GM12865 (cell line): ENCODE results near the gene FCN2.

ENCODE experiments used
- DNase-seq: peaks from one replicate; pipeline ENCODE4 v3.0.0; 2010; ENCODE audit warnings: low read depth
- H3K4me3 ChIP-seq: 2 replicates; pipeline ENCODE4 v1.5.1; 2011; ENCODE audit warnings: mild to moderate bottlenecking, low read depth, low read length, control low read depth
- TF ChIP-seq, protein P1 (sequence below): IDR thresholded peaks from 2 replicates; pipeline ENCODE4 v1.5.1; 2011; ENCODE audit warnings: low read length, control low read depth, low read depth, inconsistent platforms; ENCODE audit not compliant: insufficient read depth; ENCODE audit errors: missing control alignments

The FCN2 gene

DNA sequence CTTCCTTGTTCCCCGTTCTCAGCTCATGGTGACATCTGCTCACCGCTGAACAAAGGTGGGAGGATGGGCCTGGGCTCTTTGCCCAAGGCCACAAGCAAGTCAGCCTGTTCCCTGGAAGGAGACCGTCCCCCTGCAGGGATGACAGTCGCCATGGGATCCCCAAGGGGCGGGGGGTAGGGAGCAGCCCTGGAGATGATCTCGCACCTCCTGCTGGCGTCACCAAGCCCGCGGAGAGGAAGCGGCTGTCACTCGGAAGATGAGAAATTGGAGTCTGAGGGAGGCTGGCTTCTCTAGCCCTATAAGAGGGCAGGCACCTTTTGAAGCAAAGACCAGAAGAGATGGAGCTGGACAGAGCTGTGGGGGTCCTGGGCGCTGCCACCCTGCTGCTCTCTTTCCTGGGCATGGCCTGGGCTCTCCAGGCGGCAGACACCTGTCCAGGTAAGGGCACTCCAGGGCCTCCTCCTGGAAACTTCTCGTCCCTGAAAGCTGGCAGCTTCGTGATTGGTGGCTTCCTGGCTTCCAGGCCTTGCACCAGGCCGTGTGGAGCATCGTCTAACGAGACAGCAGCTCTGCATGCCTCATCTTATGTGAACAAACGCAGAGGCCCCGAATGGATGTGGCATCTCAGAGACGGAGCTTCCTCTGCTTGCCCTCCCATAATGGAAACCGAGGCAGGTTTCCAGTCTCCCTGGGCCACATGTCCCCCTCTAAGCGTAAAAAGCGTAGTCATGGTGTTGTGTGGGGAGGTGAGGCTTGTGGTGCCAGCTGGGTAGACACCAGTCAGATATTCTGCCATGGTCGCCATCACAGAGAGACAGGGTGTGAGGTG is at the start of gene FCN2:
Gene FCN2, plus strand, starts transcription at position 327 of the 829 bp plus-strand sequence. Its CDS starts 12 bp downstream, at position 339.
- no peak within 1 kb of the TSS for H3K4me3 ChIP-seq
- DNase-seq: no peak
- TF ChIP-seq, protein P1, sequence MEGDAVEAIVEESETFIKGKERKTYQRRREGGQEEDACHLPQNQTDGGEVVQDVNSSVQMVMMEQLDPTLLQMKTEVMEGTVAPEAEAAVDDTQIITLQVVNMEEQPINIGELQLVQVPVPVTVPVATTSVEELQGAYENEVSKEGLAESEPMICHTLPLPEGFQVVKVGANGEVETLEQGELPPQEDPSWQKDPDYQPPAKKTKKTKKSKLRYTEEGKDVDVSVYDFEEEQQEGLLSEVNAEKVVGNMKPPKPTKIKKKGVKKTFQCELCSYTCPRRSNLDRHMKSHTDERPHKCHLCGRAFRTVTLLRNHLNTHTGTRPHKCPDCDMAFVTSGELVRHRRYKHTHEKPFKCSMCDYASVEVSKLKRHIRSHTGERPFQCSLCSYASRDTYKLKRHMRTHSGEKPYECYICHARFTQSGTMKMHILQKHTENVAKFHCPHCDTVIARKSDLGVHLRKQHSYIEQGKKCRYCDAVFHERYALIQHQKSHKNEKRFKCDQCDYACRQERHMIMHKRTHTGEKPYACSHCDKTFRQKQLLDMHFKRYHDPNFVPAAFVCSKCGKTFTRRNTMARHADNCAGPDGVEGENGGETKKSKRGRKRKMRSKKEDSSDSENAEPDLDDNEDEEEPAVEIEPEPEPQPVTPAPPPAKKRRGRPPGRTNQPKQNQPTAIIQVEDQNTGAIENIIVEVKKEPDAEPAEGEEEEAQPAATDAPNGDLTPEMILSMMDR: no peak

- H3K4me3 ChIP-seq: no peak overlapping the region
- no peak for DNase-seq
- TF ChIP-seq, protein P1: no peak
These were observed 49.5 kb upstream of the FCN2 start for GRCh38 chr9:134830926-134831720.

DNA sequence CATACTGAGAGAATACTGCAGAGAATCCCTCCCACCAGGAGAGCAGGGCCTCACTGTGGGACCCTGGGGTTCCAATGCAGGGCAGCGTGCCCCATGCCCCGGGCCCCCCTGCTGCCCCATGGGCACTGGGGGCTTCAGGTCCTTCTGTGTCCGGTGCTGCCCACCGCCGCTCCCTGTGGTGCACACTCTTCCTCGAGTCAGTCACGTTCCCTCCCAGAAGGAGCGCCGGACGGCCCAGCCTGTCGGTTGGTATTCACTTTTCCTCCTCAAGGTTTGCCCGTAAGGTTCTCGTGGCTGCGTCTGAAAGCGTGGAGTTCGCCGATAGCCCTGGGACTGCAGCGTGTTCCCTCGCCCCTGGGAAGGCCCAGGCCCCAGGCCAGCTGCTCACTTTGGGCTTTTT is 48.1 kb upstream of the FCN2 start:
- no peak for DNase-seq
- TF ChIP-seq, protein P1: no peak
- no peak overlapping the region for H3K4me3 ChIP-seq

DNA sequence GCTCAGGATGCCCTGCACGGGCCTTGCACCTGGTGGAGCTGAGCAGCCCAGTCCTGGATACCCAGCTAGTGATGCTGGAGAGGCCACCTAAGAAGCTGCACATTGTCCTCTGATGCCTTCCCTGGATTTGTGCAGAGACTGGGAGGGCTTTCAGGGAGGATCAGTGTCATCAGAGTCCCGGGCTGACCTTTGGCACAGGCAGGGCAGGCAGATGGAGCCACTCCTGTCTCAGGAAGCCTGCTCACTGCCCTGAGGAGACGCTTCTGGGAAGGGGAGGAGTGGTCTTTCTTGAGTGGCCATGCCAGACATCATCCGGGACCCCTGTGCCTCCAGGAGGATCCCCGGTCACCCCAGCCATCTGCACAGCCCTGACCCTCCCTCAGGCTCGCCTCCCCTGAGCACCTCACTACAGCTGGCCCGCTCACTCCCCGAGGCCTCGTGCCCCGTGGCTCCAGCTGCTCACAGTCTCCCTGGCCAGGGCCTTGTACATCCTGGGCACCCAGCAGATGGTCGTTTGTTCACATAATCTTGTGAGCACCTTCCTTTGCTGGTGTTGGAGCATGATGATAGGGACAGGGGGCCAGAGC is 47.2 kb upstream of the FCN2 start:
- no peak for DNase-seq
- H3K4me3 ChIP-seq: no peak overlapping the region
- TF ChIP-seq, protein P1: no peak

GRCh38 chr9:134834217-134834956 is 46.2 kb upstream of the FCN2 start:
- TF ChIP-seq, protein P1: no peak
- H3K4me3 ChIP-seq: no peak overlapping the region
- DNase-seq: no peak

GRCh38 chr9:134834957-134835419 is 45.6 kb upstream of the FCN2 start:
- H3K4me3 ChIP-seq: no peak overlapping the region
- DNase-seq: no peak
- TF ChIP-seq, protein P1: no peak
